ENCODE results near the gene PHYH.

DNA sequence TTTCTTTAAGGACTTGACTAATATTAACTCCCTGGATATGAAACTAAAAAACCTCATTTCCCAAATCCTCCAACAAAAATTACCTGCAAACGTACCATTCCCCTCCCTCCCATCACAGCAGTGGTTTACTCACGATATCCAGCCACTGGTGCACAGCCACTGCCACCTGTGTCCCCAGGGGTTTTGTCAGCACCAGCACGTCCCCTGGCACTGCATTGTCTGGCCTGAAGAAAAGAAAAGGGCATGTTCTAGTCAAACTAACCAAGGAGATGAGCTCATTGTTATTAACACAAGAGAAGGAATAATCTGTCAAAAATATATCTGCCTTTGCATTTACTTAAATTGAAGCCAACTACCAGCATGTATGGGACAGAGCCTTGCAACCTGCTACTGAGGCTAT is 29.7 kb upstream of the PHYH start:
- TF ChIP-seq, protein P1, sequence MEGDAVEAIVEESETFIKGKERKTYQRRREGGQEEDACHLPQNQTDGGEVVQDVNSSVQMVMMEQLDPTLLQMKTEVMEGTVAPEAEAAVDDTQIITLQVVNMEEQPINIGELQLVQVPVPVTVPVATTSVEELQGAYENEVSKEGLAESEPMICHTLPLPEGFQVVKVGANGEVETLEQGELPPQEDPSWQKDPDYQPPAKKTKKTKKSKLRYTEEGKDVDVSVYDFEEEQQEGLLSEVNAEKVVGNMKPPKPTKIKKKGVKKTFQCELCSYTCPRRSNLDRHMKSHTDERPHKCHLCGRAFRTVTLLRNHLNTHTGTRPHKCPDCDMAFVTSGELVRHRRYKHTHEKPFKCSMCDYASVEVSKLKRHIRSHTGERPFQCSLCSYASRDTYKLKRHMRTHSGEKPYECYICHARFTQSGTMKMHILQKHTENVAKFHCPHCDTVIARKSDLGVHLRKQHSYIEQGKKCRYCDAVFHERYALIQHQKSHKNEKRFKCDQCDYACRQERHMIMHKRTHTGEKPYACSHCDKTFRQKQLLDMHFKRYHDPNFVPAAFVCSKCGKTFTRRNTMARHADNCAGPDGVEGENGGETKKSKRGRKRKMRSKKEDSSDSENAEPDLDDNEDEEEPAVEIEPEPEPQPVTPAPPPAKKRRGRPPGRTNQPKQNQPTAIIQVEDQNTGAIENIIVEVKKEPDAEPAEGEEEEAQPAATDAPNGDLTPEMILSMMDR (conservative IDR thresholded peaks at IDR 0.05 in 1 of 2, IDR thresholded peaks at IDR 0.05 in 1 of 2; ENCODE audit: low read depth in 1 of 2, low read length in 2 of 2): no peak
- TF ChIP-seq EZH2 (IDR thresholded peaks at IDR 0.05; ENCODE audit: low read length, missing control alignments): no peak
